Activated gamma-delta T cell treated with anti-CD3 and anti-CD28 coated beads, Interleukin-2, amount 50 U/mL, for 16 hours (primary cell): ENCODE results near the gene NEK6.

ENCODE experiments used
- DNase-seq: peaks from one replicate; pipeline ENCODE4 v3.0.0-alpha.2; 2020; ENCODE audit warnings: low read depth

The NEK6 gene

GRCh38 chr9:124342776-124343485, 85.2 kb downstream of the NEK6 start:
- DNase-seq: no peak

GRCh38 chr9:124343533-124344290, 86.0 kb downstream of the NEK6 start:
- DNase-seq: no peak

GRCh38 chr9:124344291-124345050, 86.7 kb downstream of the NEK6 start:
- DNase-seq: no peak

GRCh38 chr9:124345063-124345462, 87.3 kb downstream of the NEK6 start:
- DNase-seq: no peak

GRCh38 chr9:124345751-124346281, 88.1 kb downstream of the NEK6 start:
- DNase-seq: no peak

GRCh38 chr9:124346347-124347163, 88.8 kb downstream of the NEK6 start:
- DNase-seq: no peak

GRCh38 chr9:124347206-124347967, 89.6 kb downstream of the NEK6 start:
- DNase-seq: no peak

GRCh38 chr9:124347968-124348358, 90.2 kb downstream of the NEK6 start:
- DNase-seq: no peak

- DNase-seq: no peak
Observed at GRCh38 chr9:124348363-124348762, 90.6 kb downstream of the NEK6 start.

- no peak for DNase-seq
Observed at GRCh38 chr9:124348831-124349230, 91.1 kb downstream of the NEK6 start.

- DNase-seq: no peak
Observed at GRCh38 chr9:124349267-124349666, 91.5 kb downstream of the NEK6 start.

- no peak for DNase-seq
Observed at GRCh38 chr9:124349675-124350493, 92.1 kb downstream of the NEK6 start.

- DNase-seq: no peak
Observed at GRCh38 chr9:124350494-124351263, 92.9 kb downstream of the NEK6 start.

- DNase-seq: no peak
Observed at GRCh38 chr9:124351672-124352468, 94.1 kb downstream of the NEK6 start.

- DNase-seq: no peak
Observed at GRCh38 chr9:124352616-124353015, 94.9 kb downstream of the NEK6 start.

- no peak for DNase-seq
Observed at GRCh38 chr9:124353166-124353768, 95.5 kb downstream of the NEK6 start.

- no peak for DNase-seq
Observed at GRCh38 chr9:124353811-124354274, 96.1 kb downstream of the NEK6 start.
